Activated CD4-positive, alpha-beta T cell treated with anti-CD3 and anti-CD28 coated beads, Interleukin-2, amount 50 U/mL, for 24 hours (primary cell): ENCODE data around the gene SF3B4.
"Not testable (repeated sequence)": the region's sequence is repeated elsewhere in the genome, so short reads cannot be mapped to it uniquely, and the experiment has no call there.

Source experiments
- DNase-seq, 2 donors: peaks; one replicate each; pipeline ENCODE4 v3.0.0-alpha.2; 2020; ENCODE audit warnings: low read depth in 1 of 2, low spot score in 1 of 2

Gene SF3B4

GRCh38 chr1:149927563-149928400 is at the start of gene SF3B4:
TSS of gene SF3B4 (minus strand) at chr1:149927803. CDS start at chr1:149927759, 44 bp downstream.
- peak; percentile 89 to 93 for DNase-seq

DNA sequence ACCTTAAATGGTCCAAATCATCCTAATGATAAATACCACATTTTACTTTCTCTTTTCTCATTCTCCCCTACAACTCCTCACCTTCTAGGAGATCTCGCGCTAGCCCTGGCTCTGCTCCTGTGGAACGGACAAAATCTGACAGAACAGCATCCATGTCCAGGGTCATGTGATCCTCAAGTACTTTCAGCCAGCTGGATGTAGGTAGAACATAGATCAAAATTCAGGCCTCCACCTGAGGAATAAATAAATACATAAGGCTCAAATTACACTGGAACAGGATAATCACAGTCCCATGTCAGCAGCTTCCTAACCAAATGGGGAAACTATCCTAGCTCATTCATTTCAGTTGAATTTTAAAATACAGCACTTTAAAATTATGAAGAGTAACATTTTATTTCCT is 49.7 kb upstream of the SF3B4 start:
- no peak for DNase-seq

- no peak for DNase-seq
Measured at GRCh38 chr1:149972547-149972946, 44.9 kb upstream of the SF3B4 start.

- DNase-seq = no peak
Measured at GRCh38 chr1:149967646-149968045, 40.0 kb upstream of the SF3B4 start.

GRCh38 chr1:149967041-149967440 is 39.4 kb upstream of the SF3B4 start:
- no peak for DNase-seq

- DNase-seq = no peak
Measured at GRCh38 chr1:149966405-149966804, 38.8 kb upstream of the SF3B4 start.

DNA sequence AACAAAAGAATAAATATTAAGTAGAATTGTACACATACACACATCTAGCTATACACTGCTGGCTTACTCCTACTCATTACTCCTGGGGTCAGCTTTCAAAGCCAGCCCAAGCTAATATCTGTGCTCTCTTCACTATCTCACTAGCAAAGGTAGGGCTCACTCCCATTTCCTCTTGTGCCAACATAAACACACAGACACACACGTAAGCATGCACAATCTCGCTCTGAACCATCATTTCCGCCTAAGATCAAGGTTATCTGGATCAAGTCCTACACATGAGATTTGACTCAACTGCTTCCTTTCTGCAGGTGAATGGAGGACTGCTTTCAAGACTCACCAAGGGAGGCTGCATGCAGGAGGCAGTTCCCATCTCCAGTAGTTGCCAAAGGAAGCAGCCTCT is 37.8 kb upstream of the SF3B4 start:
- DNase-seq = no peak

DNA sequence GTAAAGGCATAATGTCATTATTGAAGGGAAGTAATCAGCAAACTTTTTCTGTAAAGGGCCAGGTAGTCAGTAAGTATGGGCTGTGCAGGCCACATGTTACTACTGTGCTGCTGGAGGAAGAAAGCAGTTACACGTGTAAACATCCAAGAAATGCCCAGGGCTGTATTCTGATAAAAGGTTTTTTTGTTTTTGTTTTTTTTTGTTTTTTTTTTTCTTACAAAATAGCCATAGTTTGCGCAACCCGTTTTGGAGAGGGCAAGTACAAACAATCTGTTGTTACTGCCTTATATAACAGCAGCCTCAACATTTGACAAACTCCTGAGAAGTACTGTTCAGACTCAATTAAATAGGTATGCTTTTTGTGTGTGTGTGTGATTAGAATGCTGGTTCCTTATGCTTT is 35.8 kb upstream of the SF3B4 start:
- no peak for DNase-seq

DNA sequence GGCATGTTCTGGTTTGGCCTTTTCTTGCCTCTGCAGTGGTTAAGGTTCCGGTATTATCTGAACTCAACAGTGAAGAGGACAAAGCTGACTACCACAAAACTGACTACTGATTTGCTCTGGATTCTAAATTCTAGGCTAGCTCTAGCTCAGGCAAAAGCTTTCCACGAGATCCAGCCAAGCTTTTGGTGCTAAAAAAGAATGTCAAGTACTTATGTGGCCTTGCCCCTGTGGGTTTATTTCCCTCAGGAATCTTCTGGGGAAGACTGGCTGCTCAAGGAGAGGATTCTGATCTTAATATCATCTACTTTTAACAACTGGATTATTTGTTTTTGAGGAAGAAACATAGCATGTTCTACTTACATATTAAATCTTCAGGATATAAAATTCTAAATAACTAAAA is 35.1 kb upstream of the SF3B4 start:
- no peak for DNase-seq

DNA sequence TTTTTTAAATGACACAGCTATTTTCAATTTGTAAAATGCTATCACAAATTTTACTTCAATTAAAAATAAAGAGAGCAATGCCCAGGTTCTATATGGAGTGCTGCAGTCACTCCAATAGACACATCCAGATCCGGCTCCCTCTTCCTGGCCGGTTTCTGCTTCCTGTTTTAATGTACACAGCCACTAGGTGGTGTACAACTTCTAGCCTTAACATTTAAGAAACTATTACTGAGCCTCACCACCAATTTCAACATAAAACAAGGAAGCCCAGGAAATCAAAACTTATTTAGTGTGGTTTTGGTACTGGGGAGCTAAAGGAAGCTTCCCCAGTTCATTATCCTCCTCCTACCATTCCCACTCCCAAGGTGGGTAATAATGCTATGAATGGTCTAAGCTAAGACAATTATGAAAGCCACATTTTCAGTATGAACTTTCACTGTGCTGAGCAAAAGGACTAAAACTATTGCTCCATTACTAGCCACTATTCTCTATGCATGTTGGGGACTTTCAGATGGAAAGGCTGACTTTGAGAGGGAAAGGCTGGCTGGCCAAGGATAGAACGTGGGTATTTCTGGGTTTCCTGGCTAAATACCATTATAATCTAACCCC is 34.5 kb upstream of the SF3B4 start:
- DNase-seq = peak in 1 of 2 donors; percentile 48

DNA sequence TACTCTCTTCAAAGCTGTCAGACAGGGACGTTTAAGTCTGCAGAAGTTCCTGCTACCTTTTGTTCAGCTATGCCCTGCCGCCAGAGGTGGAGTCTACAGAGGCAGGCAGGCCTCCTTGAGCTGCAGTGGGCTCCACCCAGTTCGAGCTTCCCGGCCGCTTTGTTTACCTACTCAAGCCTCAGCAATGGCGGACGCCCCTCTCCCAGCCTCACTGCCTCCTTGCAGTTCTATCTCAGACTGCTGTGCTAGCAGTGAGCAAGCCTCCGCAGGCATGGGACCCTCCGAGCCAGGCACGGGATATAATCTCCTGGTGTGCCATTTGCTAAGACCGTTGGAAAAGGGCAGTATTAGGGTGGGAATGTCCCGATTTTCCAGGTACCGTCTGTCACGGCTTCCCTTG is 29.9 kb upstream of the SF3B4 start:
- DNase-seq = not testable (repeated sequence)

GRCh38 chr1:149949911-149950310 is 22.3 kb upstream of the SF3B4 start:
- DNase-seq = no peak

GRCh38 chr1:149945206-149945605 is 17.6 kb upstream of the SF3B4 start:
- no peak for DNase-seq

DNA sequence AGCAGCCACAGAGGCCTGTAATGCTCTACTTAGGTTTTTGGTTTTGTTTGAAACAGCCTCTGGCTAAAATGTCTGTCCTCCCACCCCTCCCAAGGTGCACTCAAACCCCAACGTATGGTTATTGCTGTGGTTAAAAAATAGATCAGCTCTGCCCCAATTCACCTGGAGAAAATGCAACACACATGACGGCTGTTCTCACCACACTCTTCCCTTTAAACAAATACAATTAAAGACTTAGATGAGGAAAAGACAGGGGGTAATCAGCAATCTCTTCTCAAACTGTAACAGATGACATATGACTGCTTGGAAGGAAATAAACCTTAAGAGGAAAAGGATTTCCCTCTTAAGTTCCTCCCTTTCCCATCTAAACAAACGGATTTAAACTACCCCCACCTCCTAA is 15.3 kb upstream of the SF3B4 start:
- DNase-seq = no peak

DNA sequence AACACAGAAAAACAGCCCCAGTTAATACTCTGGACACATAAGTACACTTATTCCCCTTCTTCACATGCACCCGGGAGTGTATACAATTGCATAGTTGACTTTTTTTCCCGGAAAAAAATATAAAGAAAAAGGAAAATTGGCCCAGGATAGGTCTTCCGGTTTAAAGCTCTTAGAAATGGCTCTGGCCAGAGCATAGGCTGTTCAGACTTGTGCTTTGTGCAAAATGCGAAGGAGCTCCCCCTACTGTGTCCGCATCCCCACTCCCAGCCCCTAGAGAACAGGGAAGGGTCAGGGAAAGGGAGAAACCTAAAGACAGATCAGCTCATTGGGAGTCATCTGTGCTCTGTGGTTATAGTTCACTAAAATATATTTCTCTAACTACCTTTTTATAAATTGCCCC is 14.6 kb upstream of the SF3B4 start:
- no peak for DNase-seq

- DNase-seq = no peak
Measured at GRCh38 chr1:149940427-149940826, 12.8 kb upstream of the SF3B4 start.

- DNase-seq = not testable (repeated sequence)
Measured at GRCh38 chr1:149938668-149939003, 11.0 kb upstream of the SF3B4 start.

DNA sequence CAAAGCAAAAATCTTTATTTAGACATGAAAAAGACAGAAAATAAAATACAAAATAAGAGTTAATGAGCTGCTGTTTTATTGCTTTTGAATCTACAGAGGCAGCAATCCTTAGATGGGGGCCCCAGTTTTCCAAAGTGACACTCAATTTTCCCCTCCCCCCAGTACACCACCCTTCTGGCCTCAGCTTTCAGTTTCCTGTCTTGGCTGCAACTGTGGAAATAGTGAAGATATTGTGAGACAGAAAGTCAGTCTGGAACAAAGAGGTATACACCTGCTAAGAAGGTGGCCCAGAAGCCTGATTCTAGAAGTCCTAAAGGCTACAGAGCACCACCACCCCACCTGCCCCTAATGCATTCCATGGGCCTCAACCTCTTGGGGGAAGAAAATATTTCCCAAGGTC is 10.2 kb upstream of the SF3B4 start:
- peak in 1 of 2 donors; percentile 34 for DNase-seq

DNA sequence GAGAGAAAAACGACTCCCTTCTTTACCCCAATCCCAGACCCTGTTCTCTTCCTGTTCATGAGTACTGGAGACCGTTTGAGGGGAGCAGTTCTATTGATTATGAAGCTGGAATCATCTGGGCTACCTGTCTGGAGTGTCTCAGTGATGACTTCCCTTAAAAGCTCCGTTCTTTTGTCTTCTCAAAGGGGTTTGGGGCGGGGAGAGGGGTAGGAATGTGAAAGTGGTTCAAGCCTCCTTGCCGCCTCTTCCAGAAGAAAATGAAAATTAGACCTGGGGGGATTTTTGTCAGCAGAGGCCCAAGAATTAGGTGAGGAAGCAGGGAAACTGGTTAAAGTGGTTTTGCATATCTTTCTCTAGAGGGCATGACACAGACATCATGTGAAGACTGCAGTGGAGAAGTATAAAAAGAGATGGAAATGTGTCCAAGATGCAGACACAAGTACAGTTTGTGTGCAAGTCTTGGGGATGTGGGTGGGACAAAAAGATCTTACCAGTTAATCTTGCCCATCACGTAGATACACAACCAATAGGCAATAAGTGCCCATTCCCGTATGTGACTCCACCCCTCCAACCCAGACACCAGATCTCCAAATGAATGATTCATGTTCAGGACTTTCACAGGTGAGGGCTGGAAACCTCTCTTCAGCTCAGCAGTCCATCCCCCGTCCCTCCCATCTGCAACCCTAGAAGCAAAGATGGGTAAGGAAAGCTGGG is 9.5 kb upstream of the SF3B4 start:
- DNase-seq = no peak

DNA sequence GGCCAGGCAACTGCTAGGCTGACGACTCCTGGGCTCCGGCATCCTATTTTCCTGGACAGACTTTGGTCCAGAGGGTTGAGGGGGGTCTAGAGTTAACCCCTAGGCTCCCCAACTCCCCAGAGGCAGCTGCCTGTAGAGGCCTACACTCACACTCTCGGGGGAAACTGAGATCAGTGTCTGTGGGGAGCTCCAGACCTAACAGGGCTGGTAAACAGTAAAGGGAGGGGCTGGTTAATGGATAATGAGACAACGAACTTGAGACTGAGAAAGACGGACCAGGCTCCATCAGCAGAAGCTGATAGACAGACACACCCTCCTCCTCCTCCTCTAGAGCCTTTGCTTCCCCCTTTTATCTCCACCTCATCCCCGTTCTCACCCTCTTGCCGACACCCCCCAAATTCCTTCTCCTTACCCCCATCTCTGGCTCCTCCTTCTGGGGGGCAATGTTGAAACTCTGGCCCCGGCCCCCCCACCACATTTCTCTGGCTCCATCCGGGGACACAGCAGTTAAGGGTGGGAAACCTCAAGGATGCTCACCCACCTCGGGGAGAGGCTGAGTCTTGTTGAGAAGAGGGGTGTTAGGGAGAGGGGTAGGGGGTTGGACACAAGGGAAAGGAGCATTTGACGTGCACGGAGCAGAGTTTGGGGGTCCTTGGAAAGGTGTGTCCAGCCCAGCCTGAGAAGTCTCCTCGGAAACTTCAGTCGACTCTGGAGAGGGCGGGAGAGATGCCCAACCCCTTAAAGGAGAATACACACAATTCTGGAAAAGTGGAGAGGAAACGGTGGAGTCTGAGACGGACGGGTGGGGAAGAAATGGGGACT is 8.8 kb upstream of the SF3B4 start, which contains the start of gene MTMR11:
TSS of gene MTMR11 (minus strand) at position 710 of the 822 bp plus-strand sequence. CDS start at position 478, 232 bp downstream.
- DNase-seq = no peak

DNA sequence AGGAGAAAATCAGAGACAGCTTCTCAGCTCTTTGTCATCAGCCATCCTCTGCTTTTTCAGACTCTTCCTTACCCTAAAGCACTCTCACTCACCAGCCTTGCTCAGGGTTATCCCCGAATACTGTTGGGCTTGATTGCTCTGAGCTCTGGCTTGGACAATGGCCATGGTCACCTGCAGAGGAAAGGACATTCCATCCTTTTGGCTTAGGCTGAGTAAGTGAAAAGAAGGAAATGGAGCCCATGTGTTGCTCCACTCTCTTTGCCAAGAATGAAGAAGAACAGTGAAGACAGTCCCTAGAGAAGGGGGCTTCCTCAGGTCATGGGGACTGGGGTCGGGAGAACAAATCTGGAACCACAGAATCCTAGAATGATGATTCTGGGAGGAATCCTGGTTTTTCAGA is 6.8 kb upstream of the SF3B4 start:
- no peak for DNase-seq
